ENCODE data around the gene ALK.
A peak's percentile ranks its signal among the peaks of the same experiment; 100 is the strongest.

The ALK gene

DNA sequence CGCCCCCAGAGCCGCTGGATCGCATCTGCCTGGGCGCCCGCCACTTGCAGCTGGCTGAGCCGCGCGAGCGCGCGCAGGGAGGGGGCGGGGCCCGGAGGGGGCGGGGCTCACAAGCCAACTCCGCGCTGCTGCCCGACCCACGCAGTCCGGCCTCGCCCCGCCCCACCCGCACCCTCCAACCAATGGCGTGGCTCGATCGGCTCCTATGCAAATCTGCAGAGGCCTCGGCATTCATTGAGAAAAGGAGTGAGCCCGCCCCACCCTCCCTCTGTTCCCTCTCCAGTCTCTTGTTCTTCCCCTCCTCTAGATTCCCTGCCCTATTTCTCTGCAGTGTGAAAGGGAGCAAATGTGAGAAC is at the start of gene ALK:
Gene ALK, minus strand, starts transcription at position 27 of the 356 bp plus-strand sequence. CDS start 927 bp downstream, outside the sequence.
- Histone ChIP-seq H3K9me3 (no peaks in the 10 kb centered on the region), H3K27me3 (peaks cover 26% of the 10 kb centered on the region), H3K27ac (no peak within 1 kb of the TSS), H3K4me2 (peak within 1 kb of the TSS; percentile 88), H3K4me3 (peak within 1 kb of the TSS; percentile 61), H3K9ac (no peak within 1 kb of the TSS), H4K20me1 (peaks cover 23% of the 10 kb centered on the region), H3K36me3 (no peaks in the 10 kb centered on the region), H3K4me1 (peaks cover 41% of the 10 kb centered on the region)
- no peak for TF ChIP-seq Cebpa-rat (IDR thresholded peaks at IDR 0.05)

GRCh38 chr2:29966266-29966665 is 44.9 kb upstream of the ALK start:
- no peaks in the 10 kb centered on the region for H4K20me1 ChIP-seq
- no peak overlapping the region for H3K9ac ChIP-seq
- H3K27ac ChIP-seq: no peak overlapping the region
- no peak for TF ChIP-seq Cebpa-rat (IDR thresholded peaks at IDR 0.05)
- no peaks in the 10 kb centered on the region for H3K36me3 ChIP-seq
- no peaks in the 10 kb centered on the region for H3K4me1 ChIP-seq
- H3K27me3 ChIP-seq: no peaks in the 10 kb centered on the region
- H3K4me3 ChIP-seq: no peak overlapping the region
- H3K9me3 ChIP-seq: no peaks in the 10 kb centered on the region
- H3K4me2 ChIP-seq: no peak overlapping the region

GRCh38 chr2:29963972-29964570 is 42.7 kb upstream of the ALK start:
- no peaks in the 10 kb centered on the region for H4K20me1 ChIP-seq
- no peaks in the 10 kb centered on the region for H3K9me3 ChIP-seq
- no peak overlapping the region for H3K4me2 ChIP-seq
- TF ChIP-seq Cebpa-rat (IDR thresholded peaks at IDR 0.05): no peak
- no peaks in the 10 kb centered on the region for H3K4me1 ChIP-seq
- H3K36me3 ChIP-seq: no peaks in the 10 kb centered on the region
- no peak overlapping the region for H3K27ac ChIP-seq
- H3K27me3 ChIP-seq: no peaks in the 10 kb centered on the region
- H3K4me3 ChIP-seq: no peak overlapping the region
- H3K9ac ChIP-seq: no peak overlapping the region

DNA sequence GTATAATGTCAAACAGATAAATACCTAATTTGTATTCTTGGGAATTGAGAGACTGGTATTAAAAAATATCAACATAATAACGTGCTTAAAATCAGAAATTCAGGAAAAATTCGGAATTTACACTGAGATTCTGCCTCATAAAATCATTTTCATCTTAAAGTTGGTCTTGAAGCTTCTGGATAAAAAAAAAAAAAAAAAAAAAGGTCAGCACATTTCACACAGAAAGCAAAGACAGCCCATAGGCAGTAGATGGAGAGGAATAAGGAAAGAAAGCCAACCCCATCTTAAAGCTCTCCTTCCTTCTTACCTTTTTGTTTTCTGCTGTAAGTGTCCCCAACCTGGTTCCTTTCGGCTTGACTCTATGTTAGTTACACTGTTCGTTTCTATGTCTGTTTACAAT is 41.5 kb upstream of the ALK start:
- no peak for TF ChIP-seq Cebpa-rat (IDR thresholded peaks at IDR 0.05)
- Histone ChIP-seq H3K27me3 (no peaks in the 10 kb centered on the region), H3K9me3 (no peaks in the 10 kb centered on the region), H3K9ac (no peak overlapping the region), H3K27ac (no peak overlapping the region), H3K36me3 (no peaks in the 10 kb centered on the region), H3K4me1 (no peaks in the 10 kb centered on the region), H3K4me3 (no peak overlapping the region), H3K4me2 (no peak overlapping the region), H4K20me1 (no peaks in the 10 kb centered on the region)

- H3K27ac ChIP-seq: no peak overlapping the region
- H3K4me1 ChIP-seq: no peaks in the 10 kb centered on the region
- TF ChIP-seq Cebpa-rat (IDR thresholded peaks at IDR 0.05): no peak
- H3K4me2 ChIP-seq: no peak overlapping the region
- no peak overlapping the region for H3K4me3 ChIP-seq
- no peak overlapping the region for H3K9ac ChIP-seq
- H3K36me3 ChIP-seq: no peaks in the 10 kb centered on the region
- H4K20me1 ChIP-seq: no peaks in the 10 kb centered on the region
- H3K9me3 ChIP-seq: no peaks in the 10 kb centered on the region
- no peaks in the 10 kb centered on the region for H3K27me3 ChIP-seq
Observed at GRCh38 chr2:29954316-29954715, 32.9 kb upstream of the ALK start.

DNA sequence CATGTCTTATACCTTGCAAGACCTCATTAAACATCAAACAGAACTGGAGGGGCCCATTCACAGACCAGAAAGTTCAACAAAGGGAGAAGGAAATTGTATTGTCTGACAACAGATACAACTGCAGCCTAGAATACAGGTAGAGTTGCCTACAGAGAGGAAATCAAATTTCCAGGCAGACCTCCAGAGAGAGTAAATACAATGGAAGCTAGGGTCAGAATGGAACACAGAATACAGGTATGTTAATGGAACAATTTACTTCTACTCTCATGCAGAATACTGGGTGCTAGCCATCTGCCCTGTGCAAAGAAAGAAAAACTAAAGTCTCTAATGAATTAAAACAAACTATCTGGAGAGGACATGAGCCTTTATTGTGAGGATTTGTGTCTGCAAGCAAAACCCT is 31.6 kb upstream of the ALK start:
- H3K9me3 ChIP-seq: no peaks in the 10 kb centered on the region
- no peaks in the 10 kb centered on the region for H3K4me1 ChIP-seq
- no peaks in the 10 kb centered on the region for H4K20me1 ChIP-seq
- H3K9ac ChIP-seq: no peak overlapping the region
- no peak overlapping the region for H3K4me3 ChIP-seq
- H3K27me3 ChIP-seq: no peaks in the 10 kb centered on the region
- H3K4me2 ChIP-seq: no peak overlapping the region
- no peak for TF ChIP-seq Cebpa-rat (IDR thresholded peaks at IDR 0.05)
- H3K36me3 ChIP-seq: no peaks in the 10 kb centered on the region
- no peak overlapping the region for H3K27ac ChIP-seq

DNA sequence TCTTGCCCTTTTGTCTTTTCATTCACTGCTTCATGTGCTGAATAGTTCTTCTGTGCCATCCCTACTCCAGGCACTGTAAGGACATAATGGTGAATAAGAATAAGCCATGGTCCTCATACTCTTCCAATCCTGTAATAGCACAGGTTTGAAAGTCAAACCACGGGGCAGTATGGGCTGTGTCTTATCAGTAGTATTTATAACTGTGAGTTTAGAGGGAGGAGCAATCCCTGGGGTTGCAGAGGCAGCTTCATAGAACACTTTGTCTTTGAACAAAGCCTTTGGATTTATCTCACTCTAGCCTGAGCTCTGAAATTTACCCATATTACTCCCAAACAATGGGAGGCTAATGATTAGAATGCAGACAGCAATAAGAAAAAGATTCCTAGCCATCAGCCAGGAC is 30.2 kb upstream of the ALK start:
- no peak overlapping the region for H3K4me2 ChIP-seq
- H3K27ac ChIP-seq: no peak overlapping the region
- H3K9me3 ChIP-seq: no peaks in the 10 kb centered on the region
- H3K36me3 ChIP-seq: no peaks in the 10 kb centered on the region
- no peak overlapping the region for H3K9ac ChIP-seq
- H3K27me3 ChIP-seq: no peaks in the 10 kb centered on the region
- no peaks in the 10 kb centered on the region for H3K4me1 ChIP-seq
- H4K20me1 ChIP-seq: no peaks in the 10 kb centered on the region
- TF ChIP-seq Cebpa-rat (IDR thresholded peaks at IDR 0.05): no peak
- no peak overlapping the region for H3K4me3 ChIP-seq

- no peaks in the 10 kb centered on the region for H3K36me3 ChIP-seq
- TF ChIP-seq Cebpa-rat (IDR thresholded peaks at IDR 0.05): no peak
- no peaks in the 10 kb centered on the region for H3K9me3 ChIP-seq
- no peaks in the 10 kb centered on the region for H3K4me1 ChIP-seq
- H4K20me1 ChIP-seq: no peaks in the 10 kb centered on the region
- no peak overlapping the region for H3K4me2 ChIP-seq
- H3K27me3 ChIP-seq: no peaks in the 10 kb centered on the region
- no peak overlapping the region for H3K9ac ChIP-seq
- no peak overlapping the region for H3K27ac ChIP-seq
- H3K4me3 ChIP-seq: no peak overlapping the region
Observed at GRCh38 chr2:29950481-29950880, 29.1 kb upstream of the ALK start.

DNA sequence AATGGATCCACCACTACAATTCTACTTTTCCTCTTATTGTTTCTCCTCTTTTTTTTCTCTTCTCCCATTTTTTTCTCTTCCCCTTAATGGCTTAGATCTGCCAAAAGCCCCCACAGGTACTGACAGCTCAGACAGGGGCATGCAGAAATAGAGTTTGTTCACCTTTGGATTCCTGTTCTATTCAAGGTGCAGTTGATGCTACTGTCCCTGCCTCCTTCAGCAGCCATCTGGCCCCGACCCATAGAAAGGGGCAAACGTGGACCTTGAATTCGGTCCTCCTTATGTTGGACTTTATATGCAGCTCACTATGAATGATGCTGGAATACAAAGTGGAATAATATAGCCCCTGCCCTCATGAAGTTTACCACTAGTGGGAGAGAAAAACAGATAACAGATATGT is 27.7 kb upstream of the ALK start:
- Histone ChIP-seq H3K9me3 (no peaks in the 10 kb centered on the region), H4K20me1 (no peaks in the 10 kb centered on the region), H3K4me3 (no peak overlapping the region), H3K4me1 (no peaks in the 10 kb centered on the region), H3K9ac (no peak overlapping the region), H3K4me2 (no peak overlapping the region), H3K27me3 (no peaks in the 10 kb centered on the region), H3K27ac (no peak overlapping the region), H3K36me3 (no peaks in the 10 kb centered on the region)
- no peak for TF ChIP-seq Cebpa-rat (IDR thresholded peaks at IDR 0.05)

DNA sequence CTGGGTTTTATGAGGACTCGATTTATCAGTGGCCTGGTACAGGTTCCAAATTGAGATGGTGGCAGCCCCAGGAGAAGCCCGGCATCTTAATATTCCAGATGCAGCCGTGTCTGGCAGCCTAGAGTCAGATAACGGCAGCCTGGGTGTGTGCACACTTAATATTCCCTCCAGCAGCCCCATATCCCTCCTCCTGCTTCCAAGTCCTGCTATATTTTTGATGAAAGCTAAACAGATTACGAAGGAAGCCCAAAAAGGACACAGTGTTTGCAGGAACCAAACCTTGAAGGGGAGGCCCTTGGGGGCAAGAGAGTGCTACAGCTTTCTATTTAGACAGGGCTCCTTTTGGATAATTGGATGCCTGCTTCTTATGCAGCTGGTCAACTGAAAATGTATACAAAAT is 25.1 kb upstream of the ALK start:
- Histone ChIP-seq H3K4me3 (no peak overlapping the region), H3K36me3 (no peaks in the 10 kb centered on the region), H3K9me3 (no peaks in the 10 kb centered on the region), H3K4me2 (no peak overlapping the region), H3K27me3 (no peaks in the 10 kb centered on the region), H3K9ac (no peak overlapping the region), H4K20me1 (no peaks in the 10 kb centered on the region), H3K4me1 (no peaks in the 10 kb centered on the region), H3K27ac (no peak overlapping the region)
- no peak for TF ChIP-seq Cebpa-rat (IDR thresholded peaks at IDR 0.05)

GRCh38 chr2:29942711-29943110 is 21.3 kb upstream of the ALK start:
- Histone ChIP-seq H3K9me3 (no peaks in the 10 kb centered on the region), H3K36me3 (no peaks in the 10 kb centered on the region), H3K4me1 (no peaks in the 10 kb centered on the region), H3K9ac (no peak overlapping the region), H3K4me3 (no peak overlapping the region), H3K4me2 (no peak overlapping the region), H3K27me3 (no peaks in the 10 kb centered on the region), H4K20me1 (no peaks in the 10 kb centered on the region), H3K27ac (no peak overlapping the region)
- TF ChIP-seq Cebpa-rat (IDR thresholded peaks at IDR 0.05): no peak

Data from BLaER1 (cell line).